ENCODE results near the gene TRPC4AP. TPM values are rescaled to one million over a fixed set of nuclear protein-coding genes. Genes with fewer than 3 reads are reported as not detected.

TRPC4AP gene
- total RNA-seq, 3 donors from 2014 or later: 49.6 to 60.5 (median 53.8) TPM

DNA sequence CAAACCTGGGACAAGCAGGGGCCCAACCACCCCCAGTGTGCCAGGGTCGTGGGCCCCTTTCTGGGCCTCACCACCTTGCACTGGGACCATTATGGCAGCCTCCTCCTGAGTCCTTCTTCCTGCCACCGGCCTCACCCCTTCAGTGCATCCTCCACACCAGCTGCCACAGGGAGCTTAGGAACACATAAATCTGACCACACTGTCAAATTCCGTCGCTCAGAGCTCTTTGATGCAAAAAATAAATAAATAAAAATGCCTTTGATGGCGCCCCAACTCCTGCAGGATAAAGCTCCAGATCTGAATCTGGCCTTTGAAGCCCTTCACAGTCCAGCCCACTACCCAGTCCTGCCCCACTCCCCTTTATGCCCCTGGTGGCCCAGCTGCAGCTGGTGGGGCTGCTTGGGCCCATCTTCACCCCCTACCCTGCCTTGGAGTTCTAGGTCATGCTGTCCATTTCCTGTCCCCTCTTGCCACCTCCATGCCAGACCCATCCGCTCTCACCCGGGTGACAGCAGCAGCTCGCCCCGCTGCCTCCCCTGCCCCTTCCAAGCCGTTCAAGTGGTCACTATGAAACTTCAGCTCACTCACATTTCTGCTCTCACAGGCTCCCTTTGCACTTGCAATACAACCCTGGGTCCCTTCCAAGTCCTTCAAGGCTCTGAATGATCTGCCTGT, 120.9 kb downstream of the TRPC4AP start:
- Histone ChIP-seq H3K4me1 (ENCODE audit: low read depth) (no peaks in the 10 kb centered on the region), H3K36me3 (ENCODE audit: low read depth) (no peaks in the 10 kb centered on the region), H3K4me3 (no peak overlapping the region), H3K9me3 (no peaks in the 10 kb centered on the region)
- ATAC-seq (no peak), DNase-seq (no peak)
- intact Hi-C loops (cut with DNase I, micrococcal nuclease): no loop called here
- TF ChIP-seq, protein P1, sequence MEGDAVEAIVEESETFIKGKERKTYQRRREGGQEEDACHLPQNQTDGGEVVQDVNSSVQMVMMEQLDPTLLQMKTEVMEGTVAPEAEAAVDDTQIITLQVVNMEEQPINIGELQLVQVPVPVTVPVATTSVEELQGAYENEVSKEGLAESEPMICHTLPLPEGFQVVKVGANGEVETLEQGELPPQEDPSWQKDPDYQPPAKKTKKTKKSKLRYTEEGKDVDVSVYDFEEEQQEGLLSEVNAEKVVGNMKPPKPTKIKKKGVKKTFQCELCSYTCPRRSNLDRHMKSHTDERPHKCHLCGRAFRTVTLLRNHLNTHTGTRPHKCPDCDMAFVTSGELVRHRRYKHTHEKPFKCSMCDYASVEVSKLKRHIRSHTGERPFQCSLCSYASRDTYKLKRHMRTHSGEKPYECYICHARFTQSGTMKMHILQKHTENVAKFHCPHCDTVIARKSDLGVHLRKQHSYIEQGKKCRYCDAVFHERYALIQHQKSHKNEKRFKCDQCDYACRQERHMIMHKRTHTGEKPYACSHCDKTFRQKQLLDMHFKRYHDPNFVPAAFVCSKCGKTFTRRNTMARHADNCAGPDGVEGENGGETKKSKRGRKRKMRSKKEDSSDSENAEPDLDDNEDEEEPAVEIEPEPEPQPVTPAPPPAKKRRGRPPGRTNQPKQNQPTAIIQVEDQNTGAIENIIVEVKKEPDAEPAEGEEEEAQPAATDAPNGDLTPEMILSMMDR (IDR thresholded peaks at IDR 0.05): no peak

DNA sequence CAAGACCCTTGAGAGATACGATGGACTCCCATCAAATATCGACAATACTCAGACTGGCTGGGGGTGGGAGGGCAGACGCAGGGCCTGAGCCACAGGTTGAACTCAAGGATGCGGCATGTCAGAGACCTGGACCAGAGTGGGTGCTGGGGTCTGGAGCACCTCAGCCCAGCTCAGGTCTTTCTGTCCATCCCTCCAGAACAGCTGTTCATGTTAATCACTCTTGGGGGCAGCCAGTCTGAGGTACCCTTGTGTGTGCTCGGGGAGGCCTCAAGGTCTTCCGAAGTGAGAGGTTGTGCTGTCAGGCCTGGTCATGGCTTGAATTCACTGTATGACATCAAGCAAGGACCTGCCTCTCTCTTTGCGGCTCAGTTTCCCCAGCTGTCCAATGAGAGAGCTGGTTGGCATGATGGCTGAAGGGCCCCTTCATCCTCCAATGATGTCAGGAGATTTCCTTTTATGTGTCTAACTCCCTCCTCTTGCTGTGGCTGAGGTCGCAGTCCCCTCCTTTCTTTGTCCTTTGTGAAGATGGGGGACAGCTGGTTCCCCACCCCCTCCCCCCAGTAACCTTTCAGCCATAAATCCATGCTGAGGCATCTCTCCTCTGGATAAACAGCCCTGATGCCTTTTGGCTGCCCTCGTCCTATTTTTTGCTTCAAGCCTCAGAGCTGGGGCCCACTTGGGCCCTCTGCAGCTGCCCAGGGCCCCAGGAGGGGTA, 121.6 kb downstream of the TRPC4AP start:
- Histone ChIP-seq H3K9me3 (no peaks in the 10 kb centered on the region), H3K4me3 (no peak overlapping the region), H3K36me3 (ENCODE audit: low read depth) (no peaks in the 10 kb centered on the region), H3K4me1 (ENCODE audit: low read depth) (no peaks in the 10 kb centered on the region)
- DNase-seq (no peak), ATAC-seq (no peak)
- intact Hi-C loops (cut with DNase I, micrococcal nuclease): no loop called here
- TF ChIP-seq, protein P1 (IDR thresholded peaks at IDR 0.05): no peak

DNA sequence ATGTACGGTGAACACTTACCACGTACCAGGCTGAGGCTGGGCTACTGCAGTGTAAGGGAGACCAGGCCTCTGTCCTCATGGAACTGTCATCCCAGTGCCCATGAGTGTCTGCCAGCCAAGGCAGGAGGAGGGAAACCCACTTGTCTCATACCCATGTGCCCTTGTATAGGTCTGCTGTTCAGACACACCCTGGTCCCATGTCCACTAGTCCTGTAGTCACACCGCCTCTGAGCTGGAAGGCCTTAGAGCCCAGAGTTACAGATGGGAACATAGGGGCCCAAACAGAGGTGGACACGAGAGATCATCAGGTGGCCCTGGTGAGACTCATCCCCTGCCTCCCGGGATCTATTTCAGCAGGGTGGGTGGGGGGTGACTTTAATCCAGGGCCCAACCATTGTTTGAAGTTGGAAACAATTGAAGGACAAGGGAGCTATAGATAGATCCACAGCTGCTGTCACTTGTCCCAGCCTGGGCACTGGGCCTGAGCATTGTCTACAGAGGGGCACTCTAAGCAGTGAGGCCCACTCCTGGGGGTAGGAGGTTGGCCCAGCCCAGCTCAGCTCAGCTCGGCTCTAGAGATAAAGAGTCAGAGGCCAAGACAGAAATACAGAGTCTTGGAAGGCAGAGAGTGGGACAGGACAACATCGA, 122.3 kb downstream of the TRPC4AP start:
- no peaks in the 10 kb centered on the region for H3K36me3 ChIP-seq (ENCODE audit: low read depth)
- TF ChIP-seq, protein P1 (IDR thresholded peaks at IDR 0.05): no peak
- intact Hi-C loops (cut with DNase I, micrococcal nuclease): no loop called here
- DNase-seq (no peak), ATAC-seq (no peak)
- no peak overlapping the region for H3K4me3 ChIP-seq
- no peaks in the 10 kb centered on the region for H3K9me3 ChIP-seq
- H3K4me1 ChIP-seq (ENCODE audit: low read depth): no peaks in the 10 kb centered on the region

DNA sequence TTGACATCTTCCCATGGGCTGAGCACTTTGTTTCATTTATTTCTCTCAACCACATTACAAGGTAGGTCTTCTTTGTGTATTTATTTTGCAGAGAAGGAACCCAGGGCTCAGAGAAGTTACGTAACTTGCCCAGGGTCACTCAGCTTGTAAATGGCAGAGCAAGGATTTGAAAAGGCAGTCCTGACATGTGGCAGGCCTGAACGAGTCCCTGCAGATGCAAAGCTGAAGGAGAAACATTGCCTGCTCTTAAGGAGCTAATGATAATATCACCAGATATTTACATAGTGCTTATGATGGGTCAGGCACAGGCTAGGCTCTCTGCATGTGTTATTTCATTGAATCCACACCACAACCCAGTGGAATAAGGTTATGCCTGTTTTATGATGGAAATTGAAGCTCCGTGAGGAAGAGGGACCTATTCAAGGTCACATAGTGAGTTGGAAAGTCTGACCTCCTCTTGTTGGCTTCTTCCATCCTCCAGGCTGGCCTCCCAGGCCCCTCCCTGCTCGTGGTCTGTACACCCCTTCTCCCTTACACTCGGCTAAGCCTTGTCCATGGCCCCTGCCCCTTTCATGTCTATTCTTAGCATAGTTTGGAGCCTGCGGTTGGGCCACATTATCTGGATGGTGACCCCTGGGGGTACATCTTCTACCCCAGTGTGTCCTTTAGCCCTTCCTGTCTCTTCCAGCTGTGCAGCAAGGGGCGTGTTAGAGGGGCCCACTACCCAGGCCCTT, 124.4 kb downstream of the TRPC4AP start:
- intact Hi-C loops (cut with DNase I, micrococcal nuclease): no loop called here
- DNase-seq (no peak), ATAC-seq (no peak)
- TF ChIP-seq, protein P1 (IDR thresholded peaks at IDR 0.05): no peak
- no peak overlapping the region for H3K4me3 ChIP-seq
- no peaks in the 10 kb centered on the region for H3K4me1 ChIP-seq (ENCODE audit: low read depth)
- H3K36me3 ChIP-seq (ENCODE audit: low read depth): no peaks in the 10 kb centered on the region
- no peaks in the 10 kb centered on the region for H3K9me3 ChIP-seq

DNA sequence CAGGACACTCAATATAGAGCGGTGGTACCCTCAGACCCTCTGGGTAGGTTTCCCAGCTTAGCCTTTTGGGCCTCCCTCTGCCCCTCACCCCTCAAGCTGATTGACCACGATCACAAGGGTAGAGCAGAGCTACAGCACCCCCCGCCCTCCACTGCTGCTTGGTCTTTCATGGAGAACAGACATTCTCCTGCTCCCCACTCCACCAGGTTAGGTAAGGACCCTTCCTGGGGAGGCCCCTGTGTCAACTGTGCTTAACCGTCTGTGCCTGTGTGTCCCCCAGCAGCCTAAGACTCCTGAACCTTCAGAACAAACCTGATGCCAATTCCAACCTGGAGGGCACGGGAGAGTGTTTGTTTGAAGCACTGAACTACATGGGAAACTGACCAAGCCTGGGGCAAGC, 125.2 kb downstream of the TRPC4AP start:
- TF ChIP-seq, protein P1 (IDR thresholded peaks at IDR 0.05): no peak
- Histone ChIP-seq H3K9me3 (no peaks in the 10 kb centered on the region), H3K36me3 (ENCODE audit: low read depth) (no peaks in the 10 kb centered on the region), H3K4me1 (ENCODE audit: low read depth) (no peaks in the 10 kb centered on the region), H3K4me3 (no peak overlapping the region)
- no peak for DNase-seq
- intact Hi-C loops (cut with DNase I, micrococcal nuclease): no loop called here
- ATAC-seq: no peak
